Fibroblast of mammary gland (primary cell): ENCODE measurements around the gene GTF3C4.

ENCODE experiments used
- DNase-seq: peaks from one replicate; pipeline ENCODE4 v3.0.0-alpha.2; 2010; ENCODE audit warnings: low read depth
- H3K4me3 ChIP-seq: 2 replicates; pipeline ENCODE4 v1.5.1; 2011; ENCODE audit warnings: low read depth, mild to moderate bottlenecking, low read length, moderate library complexity; ENCODE audit not compliant: control insufficient read depth
- TF ChIP-seq, protein P1 (sequence below): conservative IDR thresholded peaks from 2 replicates; pipeline ENCODE4 v1.5.1; 2011; ENCODE audit warnings: low read depth, low read length, inconsistent platforms; ENCODE audit not compliant: control insufficient read depth, insufficient read depth

The GTF3C4 gene

DNA sequence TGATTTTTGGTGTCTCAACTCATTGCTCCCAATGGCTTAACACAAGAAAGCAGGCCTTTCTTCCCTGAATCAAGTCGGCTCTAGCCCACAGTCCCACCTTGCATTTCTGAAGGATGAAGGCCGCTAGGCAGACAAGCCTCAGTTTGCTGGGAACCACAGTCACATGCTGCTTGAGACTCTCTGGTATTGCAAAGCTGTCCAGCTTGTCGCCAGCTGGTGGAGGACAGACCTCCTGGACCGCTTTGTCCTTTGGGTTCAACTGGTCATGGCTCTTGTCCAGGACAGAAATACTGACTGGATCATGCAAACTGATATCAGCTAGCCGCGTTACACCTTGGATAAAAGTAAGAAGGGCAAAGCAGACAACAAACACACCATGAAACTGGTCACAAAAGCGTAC lies 23.5 kb upstream of the GTF3C4 start:
- peak; percentile 48 for DNase-seq
- TF ChIP-seq, protein P1, sequence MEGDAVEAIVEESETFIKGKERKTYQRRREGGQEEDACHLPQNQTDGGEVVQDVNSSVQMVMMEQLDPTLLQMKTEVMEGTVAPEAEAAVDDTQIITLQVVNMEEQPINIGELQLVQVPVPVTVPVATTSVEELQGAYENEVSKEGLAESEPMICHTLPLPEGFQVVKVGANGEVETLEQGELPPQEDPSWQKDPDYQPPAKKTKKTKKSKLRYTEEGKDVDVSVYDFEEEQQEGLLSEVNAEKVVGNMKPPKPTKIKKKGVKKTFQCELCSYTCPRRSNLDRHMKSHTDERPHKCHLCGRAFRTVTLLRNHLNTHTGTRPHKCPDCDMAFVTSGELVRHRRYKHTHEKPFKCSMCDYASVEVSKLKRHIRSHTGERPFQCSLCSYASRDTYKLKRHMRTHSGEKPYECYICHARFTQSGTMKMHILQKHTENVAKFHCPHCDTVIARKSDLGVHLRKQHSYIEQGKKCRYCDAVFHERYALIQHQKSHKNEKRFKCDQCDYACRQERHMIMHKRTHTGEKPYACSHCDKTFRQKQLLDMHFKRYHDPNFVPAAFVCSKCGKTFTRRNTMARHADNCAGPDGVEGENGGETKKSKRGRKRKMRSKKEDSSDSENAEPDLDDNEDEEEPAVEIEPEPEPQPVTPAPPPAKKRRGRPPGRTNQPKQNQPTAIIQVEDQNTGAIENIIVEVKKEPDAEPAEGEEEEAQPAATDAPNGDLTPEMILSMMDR = no peak
- H3K4me3 ChIP-seq = no peak overlapping the region

DNA sequence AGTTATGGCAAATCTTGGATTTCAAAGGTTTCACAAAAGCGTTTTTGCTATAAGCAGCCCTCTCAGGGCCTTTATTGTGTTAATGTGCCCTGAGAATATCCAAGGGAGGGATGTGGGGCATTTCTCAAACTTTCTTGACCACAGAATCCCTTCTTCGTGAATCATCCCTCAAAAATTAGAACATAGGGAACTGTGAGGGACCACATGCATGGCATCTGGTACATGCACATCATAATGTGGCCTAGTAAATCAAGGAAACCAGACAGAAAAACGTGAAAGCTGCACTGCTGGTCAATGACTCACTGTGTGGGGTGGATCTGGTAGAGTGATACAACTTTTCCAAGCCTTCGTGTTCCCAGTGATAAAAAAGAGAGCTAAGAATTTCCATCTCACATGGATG lies 22.9 kb upstream of the GTF3C4 start:
- H3K4me3 ChIP-seq = no peak overlapping the region
- TF ChIP-seq, protein P1 = no peak
- peak; percentile 100 for DNase-seq

DNA sequence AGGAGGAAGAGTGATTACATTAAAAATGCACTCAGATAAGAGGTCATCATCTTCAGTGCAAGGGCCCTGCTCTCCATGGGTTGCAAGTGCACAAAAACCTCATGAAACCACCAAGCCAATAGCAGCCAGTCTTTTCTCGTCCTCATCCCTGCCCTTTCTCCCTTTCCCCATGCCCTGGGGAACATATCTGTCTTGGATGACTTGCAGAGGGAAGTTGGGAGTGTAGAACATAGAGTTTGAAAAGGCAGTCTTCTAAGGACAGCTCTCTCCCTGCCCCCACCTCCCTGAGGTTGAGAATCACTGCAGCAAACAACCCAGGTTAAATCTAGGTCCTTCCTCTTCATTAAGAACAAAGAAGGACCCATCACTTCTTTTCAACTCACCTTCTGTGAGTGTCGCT lies 22.5 kb upstream of the GTF3C4 start:
- TF ChIP-seq, protein P1 = no peak
- DNase-seq = peak; percentile 87
- H3K4me3 ChIP-seq = no peak overlapping the region

DNA sequence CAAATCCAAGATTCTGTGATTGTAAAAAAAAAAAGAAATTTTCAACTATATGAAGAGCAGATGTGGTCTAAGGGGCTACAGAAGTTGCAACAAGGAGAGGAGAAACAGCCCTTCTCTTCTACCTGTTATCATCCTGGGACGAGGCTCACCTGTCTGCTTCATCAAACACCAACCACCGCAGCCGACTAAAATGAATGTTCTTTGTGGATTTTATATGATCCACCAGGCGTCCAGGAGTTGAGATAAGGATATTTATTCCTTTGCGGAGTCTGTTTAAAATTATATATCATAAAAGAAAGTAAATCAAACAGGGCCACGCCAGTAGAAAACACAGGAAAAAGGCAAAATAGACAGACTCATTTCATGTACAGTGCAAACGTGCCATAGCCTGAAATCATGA lies 22.0 kb upstream of the GTF3C4 start:
- H3K4me3 ChIP-seq = no peak overlapping the region
- DNase-seq = no peak
- TF ChIP-seq, protein P1 = no peak

DNA sequence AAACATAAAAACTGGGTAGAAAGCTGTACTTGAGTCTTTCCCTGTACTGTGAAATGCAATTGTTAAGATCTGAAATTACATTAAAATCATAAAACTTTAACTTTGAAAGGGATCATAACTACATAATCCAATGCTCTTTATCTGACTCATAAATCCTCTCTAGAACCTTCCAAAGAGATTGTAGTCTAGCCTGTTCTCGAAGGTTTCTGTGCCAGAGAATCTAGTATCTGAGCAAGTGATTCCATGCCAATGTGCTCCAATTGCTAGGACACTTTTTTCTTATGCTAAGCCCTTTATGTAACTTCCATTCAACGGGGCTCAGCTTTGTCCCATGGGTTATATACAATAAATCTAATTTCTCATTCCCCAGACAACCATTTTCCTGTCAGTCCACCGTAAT lies 21.6 kb upstream of the GTF3C4 start:
- TF ChIP-seq, protein P1 = no peak
- peak; percentile 23 for DNase-seq
- no peak overlapping the region for H3K4me3 ChIP-seq

DNA sequence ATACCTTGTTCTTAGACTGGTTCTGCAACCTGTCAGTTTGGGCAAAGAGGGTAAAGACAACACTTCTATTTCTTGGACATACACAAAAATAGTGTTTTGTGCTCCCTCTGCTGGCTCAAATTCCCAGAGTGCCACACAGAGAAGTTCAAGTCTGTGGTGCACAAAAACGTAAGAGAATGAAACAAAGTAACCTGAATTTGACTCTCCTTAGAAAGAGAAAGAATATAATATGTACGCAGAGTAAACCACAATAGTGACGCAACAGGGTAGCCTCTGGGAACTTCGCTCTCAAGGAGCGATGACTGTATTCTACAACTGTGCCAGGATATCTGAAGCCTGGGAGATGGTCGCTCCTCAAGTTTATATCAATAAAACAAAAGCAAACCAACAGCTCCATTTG lies 19.0 kb upstream of the GTF3C4 start:
- peak; percentile 98 for DNase-seq
- TF ChIP-seq, protein P1 = peak; percentile 76
- H3K4me3 ChIP-seq = no peak overlapping the region

DNA sequence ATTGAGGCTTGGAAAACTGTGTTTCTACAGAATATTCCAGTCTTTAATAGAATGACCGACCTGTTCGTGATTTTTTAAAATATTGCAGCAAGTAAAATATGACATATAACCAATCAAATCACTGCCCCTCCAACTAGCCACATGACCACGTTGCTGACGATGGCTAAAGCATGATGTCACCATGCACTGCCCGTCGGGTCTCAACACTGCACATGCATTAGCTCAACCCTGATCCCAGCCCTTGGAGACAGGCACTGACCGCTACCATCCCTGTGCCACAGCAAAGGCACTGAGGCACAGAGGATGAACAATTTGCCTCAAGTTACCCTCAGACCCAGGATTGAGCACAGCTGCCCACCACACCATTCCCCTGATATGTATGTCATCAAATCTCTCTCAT lies 14.0 kb upstream of the GTF3C4 start:
- H3K4me3 ChIP-seq = no peak overlapping the region
- TF ChIP-seq, protein P1 = no peak
- no peak for DNase-seq
